MM.1S (cell line): Measurements from ENCODE around the gene RPL27A.

Source experiments
- DNase-seq: peaks from one replicate; pipeline ENCODE4 v3.0.0-alpha.2; 2015
- H2AFZ ChIP-seq: fragments of 300-600 bp; sonication (generic); 2 replicates; pipeline ENCODE4 v1.6.0; 2016; ENCODE audit warnings: antibody characterized with exemption, low read length
- H3F3A ChIP-seq: fragments of 300-600 bp; sonication (generic); 2 replicates; pipeline ENCODE4 v1.6.1; 2016; ENCODE audit warnings: mild to moderate bottlenecking, antibody characterized with exemption, low read length, moderate library complexity, mixed read lengths; ENCODE audit not compliant: insufficient read depth
- H3K27ac ChIP-seq: fragments of 300-600 bp; sonication (generic); 2 replicates; pipeline ENCODE4 v1.5.1; 2016; ENCODE audit warnings: mild to moderate bottlenecking, low read length
- H3K27me3 ChIP-seq: fragments of 300-600 bp; sonication (generic); replicated peaks from 2 replicates; pipeline ENCODE4 v1.6.0; 2016; ENCODE audit warnings: low read length; ENCODE audit not compliant: insufficient read depth
- H3K36me3 ChIP-seq: fragments of 300-600 bp; sonication (generic); replicated peaks from 2 replicates; pipeline ENCODE4 v1.6.1; 2016; ENCODE audit warnings: mild to moderate bottlenecking, low read length, mixed read lengths; ENCODE audit not compliant: insufficient read depth
- H3K4me1 ChIP-seq: fragments of 300-600 bp; sonication (generic); 2 replicates; pipeline ENCODE4 v1.6.1; 2016; ENCODE audit warnings: low read length, mixed read lengths
- H3K4me2 ChIP-seq: fragments of 300-600 bp; sonication (generic); 2 replicates; pipeline ENCODE4 v1.6.0; 2016; ENCODE audit warnings: low read depth, low read length
- H3K4me3 ChIP-seq: fragments of 300-600 bp; sonication (generic); 2 replicates; pipeline ENCODE4 v1.5.1; 2016; ENCODE audit warnings: low read length, mixed read lengths
- H3K79me2 ChIP-seq: fragments of 300-600 bp; sonication (generic); 2 replicates; pipeline ENCODE4 v1.6.1; 2016; ENCODE audit warnings: mixed run types, low read length, mixed read lengths
- H3K9ac ChIP-seq: fragments of 300-600 bp; sonication (generic); 2 replicates; pipeline ENCODE4 v1.6.1; 2016; ENCODE audit warnings: low read length, mixed read lengths
- H3K9me2 ChIP-seq: fragments of 300-600 bp; sonication (generic); replicated peaks from 2 replicates; pipeline ENCODE4 v1.6.1; 2016; ENCODE audit warnings: mild to moderate bottlenecking, low read length, mixed read lengths; ENCODE audit not compliant: insufficient read depth
- H3K9me3 ChIP-seq: fragments of 300-600 bp; sonication (generic); replicated peaks from 2 replicates; pipeline ENCODE4 v1.6.1; 2016; ENCODE audit warnings: mild to moderate bottlenecking, low read length, mixed read lengths; ENCODE audit not compliant: insufficient read depth
- H4K20me1 ChIP-seq: fragments of 300-600 bp; sonication (generic); 2 replicates; pipeline ENCODE4 v1.6.1; 2016; ENCODE audit warnings: mild to moderate bottlenecking, low read length, moderate library complexity, mixed read lengths; ENCODE audit not compliant: insufficient read depth
- EZH2 ChIP-seq: fragments of 300-600 bp; sonication (generic); optimal IDR thresholded peaks from 2 replicates; pipeline ENCODE3; 2017; ENCODE audit warnings: low read depth, mild to moderate bottlenecking, antibody characterized with exemption, low read length, mixed read lengths
- EZH2phosphoT487 ChIP-seq: fragments of 300-600 bp; sonication (generic); IDR thresholded peaks from 2 replicates; pipeline ENCODE4 v1.6.1; 2018; ENCODE audit warnings: antibody characterized with exemption, low read length
- TF ChIP-seq, protein P1 (sequence below): fragments of 300-600 bp; sonication (generic); IDR thresholded peaks from 2 replicates; pipeline ENCODE4 v1.5.1; 2016; ENCODE audit warnings: antibody characterized with exemption, low read length, mixed read lengths

Gene RPL27A

DNA sequence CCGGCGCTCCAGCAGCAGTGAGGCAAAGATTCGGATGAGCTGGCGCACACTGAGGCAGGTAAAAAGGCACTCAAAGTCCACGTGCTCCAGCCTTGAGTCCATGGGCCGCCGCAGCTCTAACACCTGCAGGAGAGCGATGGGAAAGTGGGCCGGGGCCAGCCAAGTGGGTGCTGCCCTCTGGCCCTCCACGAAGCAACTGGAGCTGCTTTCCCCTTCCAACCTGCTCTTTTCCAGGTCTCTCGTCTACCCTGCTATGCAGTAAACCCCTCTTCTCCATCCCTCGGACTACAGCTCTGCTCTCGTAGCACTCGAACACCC is 20.0 kb downstream of the RPL27A start:
- Histone ChIP-seq H3K79me2 (no peaks in the 10 kb centered on the region), H2AFZ (no peak overlapping the region), H3K4me3 (no peak overlapping the region), H3K9me2 (no peaks in the 10 kb centered on the region), H3K9ac (no peak overlapping the region), H3K4me2 (no peak overlapping the region), H3K4me1 (no peaks in the 10 kb centered on the region), H3F3A (no peaks in the 10 kb centered on the region), H3K27ac (no peak overlapping the region), H3K27me3 (no peaks in the 10 kb centered on the region), H3K36me3 (no peaks in the 10 kb centered on the region), H4K20me1 (no peaks in the 10 kb centered on the region), H3K9me3 (no peaks in the 10 kb centered on the region)
- TF ChIP-seq EZH2: no peak
- TF ChIP-seq, protein P1, sequence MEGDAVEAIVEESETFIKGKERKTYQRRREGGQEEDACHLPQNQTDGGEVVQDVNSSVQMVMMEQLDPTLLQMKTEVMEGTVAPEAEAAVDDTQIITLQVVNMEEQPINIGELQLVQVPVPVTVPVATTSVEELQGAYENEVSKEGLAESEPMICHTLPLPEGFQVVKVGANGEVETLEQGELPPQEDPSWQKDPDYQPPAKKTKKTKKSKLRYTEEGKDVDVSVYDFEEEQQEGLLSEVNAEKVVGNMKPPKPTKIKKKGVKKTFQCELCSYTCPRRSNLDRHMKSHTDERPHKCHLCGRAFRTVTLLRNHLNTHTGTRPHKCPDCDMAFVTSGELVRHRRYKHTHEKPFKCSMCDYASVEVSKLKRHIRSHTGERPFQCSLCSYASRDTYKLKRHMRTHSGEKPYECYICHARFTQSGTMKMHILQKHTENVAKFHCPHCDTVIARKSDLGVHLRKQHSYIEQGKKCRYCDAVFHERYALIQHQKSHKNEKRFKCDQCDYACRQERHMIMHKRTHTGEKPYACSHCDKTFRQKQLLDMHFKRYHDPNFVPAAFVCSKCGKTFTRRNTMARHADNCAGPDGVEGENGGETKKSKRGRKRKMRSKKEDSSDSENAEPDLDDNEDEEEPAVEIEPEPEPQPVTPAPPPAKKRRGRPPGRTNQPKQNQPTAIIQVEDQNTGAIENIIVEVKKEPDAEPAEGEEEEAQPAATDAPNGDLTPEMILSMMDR: no peak
- no peak for TF ChIP-seq EZH2phosphoT487
- no peak for DNase-seq

DNA sequence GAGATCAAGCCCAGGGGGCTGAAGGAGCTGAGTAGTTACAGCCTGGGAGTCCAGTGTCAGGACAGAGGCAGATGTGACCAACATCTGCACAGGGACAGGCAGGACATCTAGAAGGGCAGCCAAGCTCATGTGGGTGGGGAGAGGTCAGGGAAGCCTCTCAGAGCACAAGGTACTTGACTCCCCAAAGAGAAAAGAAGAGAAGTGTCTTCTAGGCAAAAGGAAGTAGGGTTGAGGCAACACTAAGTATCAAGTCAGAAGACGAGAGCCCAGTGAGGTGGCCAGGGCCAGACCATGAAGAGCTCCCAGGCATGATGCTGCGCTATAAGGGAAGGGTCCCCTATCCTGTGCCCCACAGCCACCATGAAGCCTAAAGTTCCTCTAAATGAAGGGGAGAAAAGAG is 21.5 kb downstream of the RPL27A start:
- TF ChIP-seq, protein P1: no peak
- no peak overlapping the region for H2AFZ ChIP-seq
- H3K4me2 ChIP-seq: no peak overlapping the region
- no peak overlapping the region for H3K27ac ChIP-seq
- H3K9me2 ChIP-seq: no peaks in the 10 kb centered on the region
- no peaks in the 10 kb centered on the region for H3K36me3 ChIP-seq
- no peaks in the 10 kb centered on the region for H3K4me1 ChIP-seq
- H3K9ac ChIP-seq: no peak overlapping the region
- H3F3A ChIP-seq: no peaks in the 10 kb centered on the region
- H3K27me3 ChIP-seq: no peaks in the 10 kb centered on the region
- DNase-seq: no peak
- H3K9me3 ChIP-seq: no peaks in the 10 kb centered on the region
- H3K4me3 ChIP-seq: no peak overlapping the region
- H4K20me1 ChIP-seq: no peaks in the 10 kb centered on the region
- H3K79me2 ChIP-seq: no peaks in the 10 kb centered on the region

DNA sequence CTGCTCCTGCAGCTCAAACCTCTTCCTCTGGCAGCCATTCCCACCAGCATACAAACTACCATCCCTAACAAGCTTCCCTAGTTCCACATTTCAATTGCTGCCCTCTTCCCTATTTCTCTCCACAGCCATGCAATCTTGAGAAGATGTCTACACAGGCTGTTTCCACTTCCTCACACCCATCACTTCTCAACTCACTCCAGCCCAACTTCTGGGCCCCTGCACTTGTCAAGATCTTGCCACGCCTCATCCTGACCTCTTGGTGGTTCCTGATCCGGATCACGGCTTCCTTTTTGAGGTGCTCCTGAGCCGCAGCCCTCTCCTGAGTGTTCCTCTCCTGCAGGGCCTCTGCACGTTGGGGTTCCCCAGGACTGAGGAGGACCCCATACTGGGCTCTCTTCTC is 22.6 kb downstream of the RPL27A start:
- Histone ChIP-seq H2AFZ (no peak overlapping the region), H3F3A (no peaks in the 10 kb centered on the region), H3K4me1 (no peaks in the 10 kb centered on the region), H3K36me3 (no peaks in the 10 kb centered on the region), H3K9ac (no peak overlapping the region), H3K27me3 (no peaks in the 10 kb centered on the region), H3K27ac (no peak overlapping the region), H3K79me2 (no peaks in the 10 kb centered on the region), H3K4me2 (no peak overlapping the region), H3K9me3 (no peaks in the 10 kb centered on the region), H4K20me1 (no peaks in the 10 kb centered on the region), H3K9me2 (no peaks in the 10 kb centered on the region), H3K4me3 (no peak overlapping the region)
- no peak for DNase-seq
- no peak for TF ChIP-seq EZH2phosphoT487

DNA sequence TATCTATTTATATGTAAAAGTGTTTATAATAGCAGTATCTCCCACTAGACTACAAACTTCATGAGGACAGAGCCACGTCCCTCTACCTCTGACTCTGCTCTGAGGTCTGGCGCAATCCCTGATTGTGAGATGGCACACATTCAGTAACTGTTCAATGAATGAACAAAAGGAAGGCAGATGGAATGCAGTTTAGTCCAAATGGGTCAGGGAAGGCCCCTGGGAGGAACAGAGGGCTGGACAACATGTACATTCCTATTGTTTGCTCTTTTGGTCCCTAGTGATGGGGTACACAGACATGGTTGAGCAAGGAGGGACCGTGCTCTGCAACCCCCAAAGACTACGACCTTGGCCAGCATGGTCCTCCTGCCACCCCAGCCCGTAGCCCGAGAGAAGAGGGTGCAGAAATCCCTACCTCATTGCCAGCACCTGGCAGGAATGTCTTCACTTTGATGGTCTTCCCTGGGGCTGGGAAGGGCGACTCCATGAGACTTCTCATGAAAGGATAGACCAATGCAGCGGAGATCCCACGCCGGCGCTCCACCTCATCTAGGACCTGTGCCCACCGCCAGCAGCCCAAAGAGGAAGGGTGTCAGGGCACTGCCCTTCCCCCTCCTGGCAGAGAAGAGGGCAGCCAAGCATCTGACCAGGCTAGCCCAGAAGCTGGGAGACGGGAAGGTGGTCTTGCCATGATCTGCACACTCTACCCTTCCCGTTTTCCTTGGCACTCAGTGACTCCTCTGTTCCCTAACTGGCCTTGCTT is 24.3 kb downstream of the RPL27A start:
- no peaks in the 10 kb centered on the region for H3K9me2 ChIP-seq
- no peaks in the 10 kb centered on the region for H3F3A ChIP-seq
- H4K20me1 ChIP-seq: no peaks in the 10 kb centered on the region
- H3K27me3 ChIP-seq: no peaks in the 10 kb centered on the region
- TF ChIP-seq, protein P1: no peak
- TF ChIP-seq EZH2phosphoT487 (no peak), EZH2 (no peak)
- no peak overlapping the region for H3K9ac ChIP-seq
- no peak overlapping the region for H3K4me2 ChIP-seq
- H3K36me3 ChIP-seq: no peaks in the 10 kb centered on the region
- no peaks in the 10 kb centered on the region for H3K9me3 ChIP-seq
- no peaks in the 10 kb centered on the region for H3K79me2 ChIP-seq
- no peak for DNase-seq
- H3K27ac ChIP-seq: no peak overlapping the region
- no peak overlapping the region for H3K4me3 ChIP-seq
- no peaks in the 10 kb centered on the region for H3K4me1 ChIP-seq
- H2AFZ ChIP-seq: no peak overlapping the region
